Measurements from ENCODE around the gene PUM1.

Gene PUM1

DNA sequence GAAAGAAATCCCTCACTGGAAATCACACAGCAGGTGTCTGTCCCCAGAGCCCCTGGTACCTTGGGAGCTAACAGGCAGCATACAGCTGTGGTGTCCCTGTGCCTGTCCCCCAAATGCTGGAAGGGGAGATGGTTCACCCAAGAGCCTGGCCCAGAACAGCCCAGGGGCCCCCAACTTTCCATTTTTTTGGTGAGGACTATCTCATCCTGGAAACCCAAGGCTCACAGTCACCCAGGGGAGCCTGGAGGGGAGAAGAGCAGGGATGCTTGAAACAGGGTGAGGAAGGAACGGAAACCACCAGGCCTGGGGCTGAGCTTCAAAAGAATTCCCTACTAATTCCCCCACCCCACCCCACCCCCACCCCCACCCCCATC, 160.6 kb downstream of the PUM1 start:
- no peak for DNase-seq (ENCODE audit: low read depth)

DNA sequence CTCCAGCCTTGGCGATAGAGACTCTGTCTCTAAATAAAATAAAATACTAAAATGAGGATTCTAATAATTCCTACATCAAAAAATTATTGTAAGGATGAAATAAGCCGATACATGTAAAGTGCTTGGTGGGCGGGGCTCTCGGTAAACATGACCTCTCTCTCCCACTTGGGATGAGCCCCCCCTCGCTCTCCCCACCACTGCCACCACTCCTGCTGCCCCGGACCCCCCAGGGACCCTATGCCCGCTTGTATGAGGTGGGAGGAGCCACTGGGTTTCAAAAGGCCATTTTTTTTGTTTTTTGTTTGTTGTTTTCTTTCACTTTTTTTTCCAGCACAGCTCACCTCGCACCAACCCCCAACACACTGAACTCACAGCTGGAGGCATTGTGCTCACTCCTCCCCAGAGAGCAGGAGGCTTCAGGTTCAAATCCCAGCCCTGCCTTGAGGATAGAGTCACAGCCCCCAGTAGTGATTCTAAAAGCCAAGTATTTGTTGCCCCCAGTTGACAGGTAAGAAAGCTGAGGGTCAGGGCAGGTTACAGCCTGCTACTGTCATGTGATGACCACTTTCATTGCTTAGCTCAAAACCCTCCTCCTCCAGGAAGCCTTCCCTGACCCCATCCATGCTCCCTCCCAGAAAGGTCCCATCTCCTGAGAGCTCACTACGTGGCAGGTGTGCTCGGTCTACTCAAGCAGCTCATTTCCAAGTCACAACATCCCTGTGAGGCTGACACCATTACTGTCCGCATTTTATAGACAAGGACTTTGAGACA, 161.1 kb downstream of the PUM1 start:
- no peak for DNase-seq (ENCODE audit: low read depth)

DNA sequence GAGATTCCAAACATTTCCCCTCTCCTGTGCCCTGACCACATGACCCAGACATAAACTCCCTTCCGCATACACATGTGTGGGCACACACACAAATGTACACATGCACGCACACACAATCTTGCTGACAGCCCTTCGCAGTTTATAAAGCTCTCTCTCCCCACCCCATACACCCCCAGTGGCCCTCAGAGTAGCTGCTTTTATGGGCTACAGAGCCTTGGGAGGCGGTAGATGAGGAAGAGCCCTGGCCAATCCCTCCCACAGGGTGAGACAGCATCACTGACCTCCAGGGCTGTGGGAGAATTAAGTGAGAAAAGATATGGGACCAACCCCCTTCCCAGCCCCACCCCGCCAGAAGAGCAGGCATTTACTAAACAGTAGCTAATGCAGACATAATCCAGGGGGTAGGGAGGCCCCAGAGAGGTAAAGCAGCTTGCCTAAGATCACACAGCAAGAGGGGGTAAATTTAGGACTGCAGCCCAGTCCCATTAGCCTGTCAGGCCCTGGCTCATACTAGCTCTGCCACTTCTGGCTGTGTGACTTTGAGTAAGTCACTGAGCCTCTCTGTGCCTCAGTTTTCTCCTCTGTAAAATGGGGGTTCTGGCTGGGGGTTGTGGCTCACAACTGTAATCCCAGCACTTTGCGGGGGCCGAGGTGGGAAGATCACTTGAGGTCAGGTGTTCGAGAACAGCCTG, 162.0 kb downstream of the PUM1 start:
- no peak for DNase-seq (ENCODE audit: low read depth)

DNA sequence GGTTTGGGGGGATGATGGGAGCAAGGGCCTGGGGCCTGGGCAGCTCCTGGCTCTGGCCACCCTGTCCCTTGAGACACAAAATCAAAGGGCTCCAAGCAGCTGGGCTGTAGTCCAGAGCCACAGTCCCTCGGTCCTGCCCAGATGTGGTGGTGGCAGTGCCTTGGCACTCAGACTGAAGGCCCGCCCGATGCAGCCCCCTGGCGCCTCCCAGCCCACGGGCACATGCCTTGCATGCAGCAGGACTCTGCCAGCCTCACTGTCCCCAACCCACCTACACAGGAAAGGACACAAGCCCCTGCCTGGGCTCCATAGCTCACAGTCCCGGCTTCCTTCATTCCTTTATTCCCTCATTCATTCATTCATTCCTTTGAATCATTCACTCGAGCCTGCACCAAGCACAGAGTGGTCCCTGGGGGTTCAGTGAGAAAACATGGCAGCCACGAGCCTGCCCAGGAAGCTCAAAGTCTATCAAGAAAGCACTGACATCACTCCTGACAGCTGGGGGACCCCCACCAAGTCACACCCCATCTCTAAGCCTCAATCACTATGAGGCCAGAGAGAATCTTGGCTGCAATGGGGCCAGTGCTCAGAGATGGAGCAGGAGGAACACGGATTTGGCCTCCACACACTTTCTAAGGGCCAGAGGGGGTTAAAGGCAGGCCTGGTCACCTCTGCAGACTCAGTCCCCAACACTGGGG, 162.8 kb downstream of the PUM1 start:
- DNase-seq (ENCODE audit: low read depth): no peak

DNA sequence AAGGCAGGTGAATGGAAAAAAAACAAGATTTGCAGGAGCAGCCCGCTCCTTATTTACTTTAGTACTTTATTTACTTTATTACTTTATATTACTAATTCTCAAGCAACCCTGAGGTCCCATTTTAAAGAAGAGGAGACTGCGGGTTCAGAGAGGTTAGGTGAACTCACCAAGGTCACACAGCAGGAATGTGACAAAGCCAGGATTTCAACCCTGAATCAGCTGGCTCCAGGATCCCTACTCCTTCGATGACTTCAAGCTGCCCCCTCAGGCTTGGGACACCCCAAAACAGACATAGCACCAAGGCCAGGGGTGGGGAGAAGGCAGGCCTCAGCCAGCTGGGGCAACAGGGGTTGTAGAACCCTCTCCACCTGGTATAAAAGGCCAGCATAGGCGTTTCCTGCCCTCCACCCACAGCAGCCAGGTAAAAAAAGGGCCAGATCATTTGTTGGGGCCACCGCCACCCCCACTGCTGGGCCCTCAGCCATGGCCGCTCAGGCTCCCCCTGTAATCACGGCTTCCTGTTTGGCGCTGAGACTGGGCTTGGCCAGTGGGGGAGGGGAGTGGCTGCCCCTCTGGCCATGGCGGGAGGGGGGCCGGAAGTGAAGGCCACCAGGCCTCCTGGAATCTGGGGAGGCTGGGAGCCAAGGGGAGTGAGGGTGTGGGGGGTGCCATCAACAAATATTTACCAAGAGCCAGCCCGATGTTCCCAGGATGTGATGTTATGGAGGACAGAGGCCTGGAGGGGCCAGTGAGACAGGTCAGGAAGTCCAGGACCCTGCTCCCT, 163.5 kb downstream of the PUM1 start:
- DNase-seq (ENCODE audit: low read depth): no peak

DNA sequence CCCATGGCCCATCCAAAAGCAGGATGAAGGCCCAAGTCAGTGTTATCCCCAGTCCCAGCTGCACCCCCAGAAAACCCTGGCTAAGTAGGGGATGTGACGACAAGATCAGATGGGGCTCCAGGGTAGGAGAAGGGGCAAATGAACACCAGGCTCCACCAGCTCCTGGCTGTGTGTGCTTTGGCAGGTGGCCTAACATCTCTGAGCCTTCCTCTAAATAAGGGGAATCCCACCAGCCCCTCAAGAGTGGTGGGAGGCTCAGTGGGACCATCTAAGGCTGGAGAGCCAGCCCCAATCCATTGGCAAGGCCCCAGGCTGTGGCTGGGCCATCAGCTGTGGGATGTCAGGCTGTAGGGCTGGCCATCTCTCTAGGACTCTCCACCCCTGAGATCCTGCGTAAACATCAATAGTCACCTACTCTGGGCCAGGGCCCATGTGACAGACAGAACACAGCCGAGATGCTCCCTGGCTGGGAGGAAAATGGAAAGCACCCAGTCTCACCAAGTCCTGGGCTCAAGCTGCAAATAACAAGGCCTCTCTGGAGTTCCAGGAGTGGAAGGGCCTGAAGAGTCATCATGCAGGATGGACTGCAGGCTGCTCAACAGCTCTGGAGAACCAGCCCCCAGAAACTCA, 164.5 kb downstream of the PUM1 start:
- no peak for DNase-seq (ENCODE audit: low read depth)

DNA sequence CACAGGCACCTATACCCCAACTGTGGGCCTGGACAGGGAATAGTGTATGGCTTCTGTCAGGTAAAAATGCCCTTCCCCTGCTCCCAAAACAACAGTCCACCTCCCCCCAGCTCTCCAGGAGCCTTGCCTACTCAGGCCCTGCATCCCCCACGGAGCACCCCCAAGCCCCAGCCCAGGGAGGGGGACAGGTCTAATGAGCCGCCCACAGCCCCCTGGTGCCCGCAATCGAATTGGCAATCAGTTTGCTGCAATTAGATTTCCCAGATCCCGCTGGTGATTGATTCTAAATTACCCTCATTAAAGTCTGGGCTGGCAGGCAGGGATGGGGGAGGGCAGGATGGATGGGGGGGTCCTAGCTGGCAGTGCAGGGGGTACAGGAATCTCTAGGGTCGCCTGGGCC, 165.0 kb downstream of the PUM1 start:
- no peak for DNase-seq (ENCODE audit: low read depth)

DNA sequence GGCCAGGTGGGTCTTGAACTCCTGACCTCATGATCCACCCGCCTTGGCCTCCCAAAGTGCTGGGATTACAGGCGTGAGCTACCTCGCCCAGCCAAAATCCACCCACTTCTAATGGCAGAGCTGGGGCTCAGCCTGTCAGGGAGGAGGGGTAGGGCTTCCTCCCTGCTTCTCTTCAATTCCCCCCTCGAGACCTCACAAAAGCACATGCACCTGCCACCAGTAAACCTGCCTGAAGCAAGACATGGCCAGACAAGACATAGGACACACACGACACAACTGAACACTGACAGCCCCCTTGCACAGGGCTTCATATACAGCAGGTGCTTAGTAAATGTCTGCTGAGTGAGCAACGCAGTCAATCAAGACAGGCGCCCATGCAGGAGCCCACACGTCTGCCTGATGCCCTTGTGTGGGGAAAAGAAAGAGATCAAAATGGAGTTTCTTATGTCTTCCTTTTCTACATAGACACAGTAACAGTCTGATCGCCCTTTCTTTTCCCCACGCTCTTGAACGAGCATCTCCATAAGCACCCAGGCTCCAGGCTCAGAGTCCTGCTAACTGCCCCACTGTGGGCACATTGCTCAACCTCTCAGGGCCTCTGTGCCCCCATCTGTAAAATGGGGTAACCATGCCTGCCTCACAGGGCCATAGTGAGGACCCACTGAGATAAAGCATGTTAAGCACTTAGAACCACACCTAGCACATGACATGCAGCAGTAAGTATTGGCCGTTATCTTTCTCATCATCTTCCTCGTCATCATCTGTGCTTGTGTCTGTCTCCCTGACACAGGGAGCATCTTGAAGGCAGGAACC, 165.7 kb downstream of the PUM1 start:
- DNase-seq (ENCODE audit: low read depth): no peak

DNA sequence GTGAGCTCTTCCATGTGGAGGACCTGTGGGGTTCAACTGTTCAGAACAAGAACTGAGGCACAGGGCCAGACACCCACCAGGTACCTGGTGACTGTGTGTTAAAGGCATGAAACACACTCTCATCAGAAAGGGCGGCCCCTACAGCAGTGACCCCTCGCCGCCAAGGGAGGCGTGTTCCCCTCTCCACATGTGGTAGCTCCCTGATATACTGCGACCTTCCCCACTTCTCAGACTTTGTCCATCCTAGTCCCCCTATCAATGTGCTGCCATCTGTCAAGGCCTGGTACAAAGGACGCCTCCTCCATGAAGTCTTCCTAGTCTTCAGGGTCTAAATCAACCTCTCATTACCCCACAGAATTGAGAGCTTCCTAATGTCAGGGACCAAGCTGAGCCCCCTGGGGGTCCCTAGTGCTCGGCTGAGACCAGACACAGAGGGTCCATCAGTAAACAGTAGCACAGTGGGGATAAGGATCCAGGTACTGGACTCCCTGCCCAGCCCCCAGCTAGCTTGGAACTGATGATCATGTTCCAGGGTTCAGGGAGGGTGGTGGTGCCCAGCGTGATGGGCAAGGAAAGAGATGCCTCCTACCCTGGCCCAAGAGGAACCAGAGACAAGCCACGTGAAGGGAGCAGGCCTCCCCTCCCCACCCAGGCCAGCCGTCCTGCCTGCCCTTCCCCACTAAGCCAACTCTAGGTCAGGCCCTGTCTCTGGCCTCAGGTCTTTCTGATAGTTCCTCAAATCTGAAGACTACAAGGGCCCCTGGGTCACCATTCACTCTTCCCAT, 167.3 kb downstream of the PUM1 start:
- DNase-seq (ENCODE audit: low read depth): no peak

DNA sequence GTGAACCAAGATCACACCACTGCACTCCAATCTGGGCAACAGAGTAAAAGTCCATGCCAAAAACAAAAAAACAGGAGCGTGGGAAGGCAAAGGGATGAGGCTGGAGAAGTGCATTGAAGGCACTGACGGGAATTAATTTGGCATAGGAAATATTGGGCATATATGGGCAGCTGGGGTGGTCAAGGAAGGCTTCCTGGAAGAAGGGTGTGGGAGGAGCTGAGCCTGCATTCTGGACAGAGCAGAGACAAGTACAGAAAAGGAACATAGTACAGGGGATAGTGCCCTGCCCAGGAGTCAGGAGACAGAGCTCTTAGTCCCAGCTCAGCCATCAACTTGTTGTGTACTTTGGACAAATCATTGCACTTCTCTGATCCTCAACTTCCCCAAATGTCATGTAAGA, 168.6 kb downstream of the PUM1 start:
- no peak for DNase-seq (ENCODE audit: low read depth)

DNA sequence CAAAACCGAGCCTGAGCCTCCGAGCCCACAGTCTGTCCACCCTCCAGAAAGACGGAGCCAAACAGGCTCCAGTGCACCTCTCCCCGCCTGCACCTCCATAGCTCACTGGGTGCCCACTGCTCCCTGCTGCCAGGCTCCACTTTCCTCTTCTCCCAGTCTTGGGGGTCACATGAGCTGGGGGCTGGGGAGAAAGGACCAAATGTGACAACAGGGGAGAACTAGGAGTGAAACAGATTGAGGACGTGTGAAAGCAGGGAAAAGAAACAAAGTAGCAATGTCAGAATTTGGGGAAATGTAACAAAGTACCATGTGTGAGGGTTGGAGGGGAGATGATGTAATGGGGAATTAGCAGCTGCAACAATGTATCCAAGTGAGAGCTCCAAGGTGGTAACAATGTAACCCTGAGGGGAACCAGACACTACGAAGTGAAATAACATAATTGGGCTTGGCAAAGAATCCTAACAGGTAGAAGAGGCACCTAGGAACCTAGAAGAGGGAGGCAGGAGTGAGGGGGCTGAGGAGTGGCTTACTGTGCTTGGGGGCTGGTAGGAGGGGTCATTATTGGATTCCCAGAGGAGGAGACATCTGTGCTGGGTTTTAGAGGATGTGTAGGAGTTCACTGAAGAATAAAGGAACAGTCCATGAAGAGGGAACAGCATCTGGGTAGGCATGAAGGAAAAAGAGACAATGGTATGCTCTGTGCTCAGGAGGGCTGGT, 169.4 kb downstream of the PUM1 start:
- DNase-seq (ENCODE audit: low read depth): no peak

DNA sequence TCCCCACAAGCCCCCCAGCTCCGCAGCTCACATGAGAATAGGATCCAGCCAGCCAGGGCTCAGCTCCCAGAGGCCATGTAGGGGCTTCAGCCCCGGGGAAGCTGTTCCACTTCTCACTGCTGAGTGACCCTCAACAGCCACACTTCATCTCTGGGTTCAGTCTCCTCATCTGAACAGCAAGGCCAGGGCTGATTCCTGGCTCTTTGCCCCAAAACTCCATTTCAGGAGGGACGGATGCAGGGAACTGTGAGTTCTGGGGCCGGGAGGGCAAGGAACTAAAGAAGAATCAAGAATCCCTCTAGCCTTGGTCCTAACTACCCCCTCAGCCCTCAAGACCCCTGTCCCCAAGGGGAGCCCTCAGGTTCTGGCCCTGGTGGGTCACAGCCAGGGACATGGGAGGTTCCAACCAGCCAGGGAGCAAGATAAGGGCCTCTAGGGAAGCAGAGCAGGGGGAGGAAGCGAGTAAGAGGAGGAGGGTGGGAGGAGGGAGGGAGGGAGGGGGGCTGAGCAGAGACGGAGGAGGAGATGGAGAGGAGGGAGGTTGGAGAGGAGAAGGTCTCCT, 170.1 kb downstream of the PUM1 start:
- no peak for DNase-seq (ENCODE audit: low read depth)

DNA sequence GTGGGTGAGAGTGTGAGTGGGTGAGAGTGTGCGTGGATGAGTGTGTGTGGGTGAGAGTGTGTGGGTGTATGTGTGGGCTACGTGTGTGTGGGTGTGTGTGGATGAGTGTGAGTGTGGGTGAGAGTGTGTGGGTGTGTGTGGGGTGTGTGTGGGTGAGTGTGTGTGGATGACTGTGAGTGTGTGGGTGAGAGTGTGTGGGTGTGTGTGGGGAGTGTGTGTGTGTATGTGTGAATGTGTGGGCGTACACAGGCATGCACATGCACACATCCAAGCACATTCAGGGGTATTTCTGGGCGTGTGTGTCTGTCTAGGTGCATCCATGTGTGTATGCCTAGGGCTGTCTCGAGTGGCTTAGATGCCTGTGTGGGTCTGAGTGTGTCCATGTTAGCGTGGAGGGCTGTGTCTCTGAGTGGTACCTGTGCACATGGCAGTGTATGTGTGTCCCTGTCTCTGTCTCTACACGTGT, 171.0 kb downstream of the PUM1 start:
- no peak for DNase-seq (ENCODE audit: low read depth)

DNA sequence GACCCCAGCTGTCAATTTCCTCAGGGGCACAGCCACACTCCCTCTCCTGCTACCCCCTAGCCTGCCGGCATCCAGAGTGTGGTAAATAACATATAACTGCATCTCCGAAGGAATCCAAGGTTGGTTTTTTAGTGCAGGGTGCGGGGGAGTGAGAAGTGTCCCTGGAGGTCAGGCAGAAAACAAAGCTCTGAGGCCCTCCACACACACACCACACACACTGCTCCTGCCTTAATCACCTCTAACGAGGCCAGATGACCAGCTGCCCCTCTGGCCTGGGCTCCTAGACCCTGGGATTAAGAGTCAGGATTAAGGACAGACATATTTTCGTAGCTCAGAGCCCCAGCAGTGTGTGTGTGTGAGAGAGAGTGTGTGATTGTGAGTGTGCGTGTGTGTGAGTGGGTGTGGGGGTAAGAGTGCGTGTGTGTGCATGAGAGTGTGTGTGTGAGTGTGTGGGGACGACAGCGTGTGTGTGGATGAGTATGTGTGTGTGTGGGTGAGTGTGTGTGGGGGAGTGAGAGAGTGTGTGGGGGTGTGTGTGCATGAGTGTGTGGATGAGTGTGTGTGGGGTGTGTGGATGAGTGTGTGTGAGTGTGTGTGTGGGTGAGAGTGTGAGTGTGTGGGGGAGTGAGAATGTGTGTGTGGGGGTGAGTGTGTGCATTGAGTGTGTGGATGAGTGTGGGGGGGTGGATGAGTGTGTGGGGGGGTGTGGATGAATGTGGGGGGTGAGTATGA, 171.6 kb downstream of the PUM1 start:
- DNase-seq (ENCODE audit: low read depth): no peak

DNA sequence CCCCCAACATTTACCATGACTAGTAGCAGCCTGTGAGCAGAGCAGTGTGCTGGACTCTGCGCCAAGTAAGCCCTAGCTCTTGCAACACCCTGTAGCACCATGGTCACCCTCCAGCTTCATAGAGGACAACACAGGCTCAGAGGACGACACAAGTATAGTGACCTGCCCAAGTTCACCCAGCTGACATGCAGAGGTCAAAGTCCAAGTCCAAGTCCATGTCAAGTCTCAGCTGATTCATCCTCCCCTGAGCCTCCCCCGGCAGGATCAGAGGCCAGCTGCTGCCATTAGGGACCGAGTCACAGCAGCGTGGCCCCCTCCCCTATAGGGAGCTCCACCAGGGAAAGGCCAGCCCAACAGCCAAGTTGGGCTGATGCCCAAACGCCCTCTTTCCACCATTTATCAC, 172.8 kb downstream of the PUM1 start:
- no peak for DNase-seq (ENCODE audit: low read depth)

DNA sequence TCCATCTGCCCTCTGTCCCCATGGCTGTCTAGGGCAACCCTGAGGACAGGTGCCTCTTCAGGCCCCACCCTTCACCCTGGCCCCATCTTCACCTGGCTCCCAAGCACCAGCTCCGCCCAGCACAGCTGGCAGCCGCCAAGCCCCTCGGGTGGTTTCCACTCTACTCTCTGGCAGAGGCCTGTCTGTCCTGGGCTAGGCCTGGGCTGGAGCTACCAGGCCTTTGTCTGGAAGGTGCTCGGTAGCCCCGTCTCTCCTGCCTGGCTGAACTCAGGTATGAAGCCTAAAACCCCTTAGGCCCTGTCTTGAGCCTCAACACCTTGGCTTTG, 174.3 kb downstream of the PUM1 start:
- no peak for DNase-seq (ENCODE audit: low read depth)

DNA sequence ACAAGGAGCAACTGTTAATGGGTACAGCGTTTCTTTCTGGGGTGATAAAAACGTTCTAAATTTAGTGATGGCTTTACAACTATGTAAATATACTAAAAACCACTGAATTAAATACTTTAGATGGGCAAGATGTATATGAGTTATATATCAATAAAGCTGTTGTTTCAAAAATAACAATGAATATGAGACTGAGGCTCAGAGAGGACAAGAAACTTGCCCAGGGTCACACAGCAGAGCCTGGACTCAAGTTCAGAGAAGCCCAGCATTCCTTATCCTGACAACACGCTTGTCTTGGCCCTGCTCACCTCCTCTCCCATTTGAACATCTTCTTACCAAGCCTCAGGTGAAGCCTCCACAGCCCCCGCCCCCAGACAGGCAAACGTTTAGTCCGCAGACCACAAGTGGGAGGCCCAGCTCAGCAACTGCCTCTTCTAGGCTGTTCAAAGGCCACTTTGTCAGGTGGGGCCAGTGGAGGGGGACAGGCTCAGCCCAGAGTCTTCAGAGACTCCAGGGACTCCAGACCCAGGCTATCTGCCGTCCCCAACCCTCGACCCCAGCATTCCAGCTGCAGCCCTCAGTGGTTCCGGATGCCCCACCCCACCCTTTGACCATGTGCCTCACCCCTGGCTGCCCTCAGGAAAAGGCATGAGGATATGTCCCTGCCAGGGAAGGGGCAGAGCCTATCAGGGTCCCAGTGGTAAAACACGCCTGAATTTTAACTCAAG, 174.9 kb downstream of the PUM1 start:
- no peak for DNase-seq (ENCODE audit: low read depth)

DNA sequence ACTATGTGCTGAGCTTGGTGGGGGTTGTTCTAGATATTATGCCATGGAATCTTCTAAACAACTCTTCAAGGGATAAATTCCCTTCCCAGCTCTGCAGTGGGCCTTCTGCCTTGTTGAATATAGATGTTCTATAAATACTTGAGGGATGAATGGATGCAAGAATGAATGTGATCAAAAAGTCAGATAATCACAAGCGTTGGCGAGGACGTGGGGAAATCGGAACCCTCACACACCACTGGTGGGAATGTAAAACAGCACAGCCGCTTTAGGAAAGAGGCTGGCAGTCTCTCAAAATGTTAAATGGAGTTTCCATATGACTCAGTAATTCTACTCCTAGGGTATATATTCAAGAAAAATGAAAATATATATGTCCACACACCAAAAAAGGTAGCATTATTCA, 176.0 kb downstream of the PUM1 start:
- no peak for DNase-seq (ENCODE audit: low read depth)
